Measurements from ENCODE around the gene ELOB.

Gene ELOB

GRCh38 chr16:2769100-2769529 is 8.0 kb downstream of the ELOB start:
- no peak for TF ChIP-seq OSR1 (CRISPR knock-in tag; IDR thresholded peaks at IDR 0.05)
- no peak for TF ChIP-seq CSRNP3 (CRISPR knock-in tag; IDR thresholded peaks at IDR 0.05)
- TF ChIP-seq CREB5 (CRISPR knock-in tag; IDR thresholded peaks at IDR 0.05; ENCODE audit: low read depth), result no peak
- TF ChIP-seq ZFP3 (CRISPR knock-in tag; IDR thresholded peaks at IDR 0.05), result no peak
- no peak for TF ChIP-seq PATZ1 (CRISPR knock-in tag; IDR thresholded peaks at IDR 0.05; ENCODE audit: borderline replicate concordance)
- no peak for TF ChIP-seq TOX (CRISPR knock-in tag; IDR thresholded peaks at IDR 0.05; ENCODE audit: borderline replicate concordance)
- no peak for TF ChIP-seq ZC3H10 (CRISPR knock-in tag; IDR thresholded peaks at IDR 0.05)
- no peak for TF ChIP-seq ZFP30 (CRISPR knock-in tag; IDR thresholded peaks at IDR 0.05)
- ATAC-seq, result no peak; the same call in 2 of the 3 replicates

GRCh38 chr16:2768403-2769089 is 8.5 kb downstream of the ELOB start:
- TF ChIP-seq RARB (CRISPR knock-in tag; IDR thresholded peaks at IDR 0.05), result no peak
- no peak for TF ChIP-seq CSDC2 (CRISPR knock-in tag; IDR thresholded peaks at IDR 0.05)
- ATAC-seq, result no peak

- no peak for ATAC-seq
- TF ChIP-seq ZNF565 (CRISPR knock-in tag; conservative IDR thresholded peaks at IDR 0.05; ENCODE audit: low read depth) (no peak), ZNF70 (CRISPR knock-in tag; IDR thresholded peaks at IDR 0.05) (no peak), ESRRG (CRISPR knock-in tag; IDR thresholded peaks at IDR 0.05) (no peak), ZNF8 (CRISPR knock-in tag; IDR thresholded peaks at IDR 0.05) (no peak), TCF4 (CRISPR knock-in tag; IDR thresholded peaks at IDR 0.05; ENCODE audit: borderline replicate concordance) (no peak), TOX (CRISPR knock-in tag; IDR thresholded peaks at IDR 0.05; ENCODE audit: borderline replicate concordance) (no peak), RARB (CRISPR knock-in tag; IDR thresholded peaks at IDR 0.05) (no peak), GLIS3 (CRISPR knock-in tag; IDR thresholded peaks at IDR 0.05) (no peak), ZFP30 (CRISPR knock-in tag; IDR thresholded peaks at IDR 0.05) (no peak), BACH2 (CRISPR knock-in tag; IDR thresholded peaks at IDR 0.05; ENCODE audit: borderline replicate concordance) (no peak), ZFP3 (CRISPR knock-in tag; IDR thresholded peaks at IDR 0.05) (no peak), PPARA (CRISPR knock-in tag; IDR thresholded peaks at IDR 0.05; ENCODE audit: borderline replicate concordance) (no peak), PATZ1 (CRISPR knock-in tag; IDR thresholded peaks at IDR 0.05; ENCODE audit: borderline replicate concordance) (no peak), ISL1 (CRISPR knock-in tag; IDR thresholded peaks at IDR 0.05) (no peak), CSDC2 (CRISPR knock-in tag; IDR thresholded peaks at IDR 0.05) (no peak), SNAI2 (CRISPR knock-in tag; IDR thresholded peaks at IDR 0.05) (no peak), CSRNP3 (CRISPR knock-in tag; IDR thresholded peaks at IDR 0.05) (no peak), OSR1 (CRISPR knock-in tag; IDR thresholded peaks at IDR 0.05) (no peak)
Observed at GRCh38 chr16:2767891-2768290, 9.2 kb downstream of the ELOB start.
